Pancreas (tissue), 10 donors: ENCODE measurements around the gene NFIX. TPM values are rescaled to one million over a fixed set of nuclear protein-coding genes. Genes with fewer than 3 reads are reported as not detected.

Source experiments
- ATAC-seq, 4 donors: fragments of 200-7000 bp; cut with Tn5 transposase; one replicate each; pipeline versions ENCODE4 v1.8.0 to v1.9.1; 2020; ENCODE audit warnings: mild to moderate bottlenecking in 4 of 4, moderate library complexity in 4 of 4
- DNase-seq, 6 donors: peaks; one replicate each; pipeline ENCODE4 v3.0.0-alpha.2; 2020
- FAIRE-seq: peaks from 2 replicates; lab custom pipeline; 2012; peaks lifted over from hg19 to GRCh38; lab: Jason Lieb, UNC
- H3K27ac ChIP-seq, 4 donors: fragments of 200-600 bp; sonication (generic); 1 replicate in 3 of 4; 2 replicates in 1 of 4; pipeline versions ENCODE4 v1.5.0 to v1.8.0; 2020
- H3K27me3 ChIP-seq, 4 donors: fragments of 200-600 bp; one replicate each; pipeline ENCODE4 v1.8.0; 2021
- H3K36me3 ChIP-seq, 3 donors: fragments of 200-600 bp; sonication (generic) in 1 of 3; one replicate each; pipeline versions ENCODE4 v1.5.0 to v1.8.0; 2020 to 2021
- H3K4me1 ChIP-seq, 3 donors: fragments of 200-600 bp; one replicate each; pipeline ENCODE4 v1.8.0; 2021
- H3K4me3 ChIP-seq, 4 donors: fragments of 200-600 bp; sonication (generic) in 2 of 4; one replicate each; pipeline versions ENCODE4 v1.5.0 to v1.8.0; 2020 to 2021
- H3K9me3 ChIP-seq, 4 donors: fragments of 200-600 bp; one replicate each; pipeline ENCODE4 v1.8.0; 2021
- CTCF ChIP-seq, 4 donors: fragments of 200-600 bp; sonication (generic) in 3 of 4; IDR thresholded peaks; one replicate each; pipeline versions ENCODE4 v1.5.0 to v1.8.0; 2021; ENCODE audit warnings: antibody characterized with exemption in 4 of 4
- WGBS, 2 donors: extraction: QIAGEN DNeasy Blood & Tissue Kit; methylation state at CpG; one replicate each; pipeline ENCODE4 v1.1.7; 2013; 5-methylcytosine and 5-hydroxymethylcytosine counted together
- intact Hi-C, 3 donors: fragments of 100-400 bp; cut with DNase I; formaldehyde crosslinking; loops; one replicate each; pipeline versions ENCODE4 v1.11.1 to v1.14.2; 2022
- polyA plus RNA-seq, 2 donors: library from polyadenylated mRNA; stranded (reverse); fragments of 200-250 nt; gene quantifications; one replicate each; pipeline ENCODE4 v1.2.3, GENCODE V29; 2013
- total RNA-seq, 6 donors: library from RNA; stranded (reverse); fragmentation: NEBNext Ultra II Directional in 4 of 6; extraction: Animal tissue kit (Norgen Biotek cat#: 25700) in 4 of 6; gene quantifications; one replicate each; pipeline versions ENCODE4 v1.2.1 to v1.2.4, GENCODE V29; 2021 to 2023
- donor health status: healthy with polysubstance abuse.
- donor health status: DM: no; HTN: no; CAD: no; lungs with moderate emphysema.
- donor health status: DM: no; HTN: no; CAD: no.
- donor health status: control.
- donor health status: control.
- donor health status: Bipolar disorder and iron deficiency.
- donor health status: DM: yes; HTN: yes; CAD: no.
- donor health status: DM: no; HTN: no; CAD: no.
- donor health status: DM: no; HTN: no; CAD: no.
- donor health status: DM: yes; HTN: yes; CAD: no.

NFIX gene
- total and polyA plus RNA-seq, 8 donors, result 8.3 to 45.1 (median 32.7) TPM

- DNase-seq (no peak), FAIRE-seq (no peak), ATAC-seq (no peak)
- intact Hi-C loops, result loop anchor here in 2 of 3 donors (5.0 kb wide), 1 partner anchor 113 kb away; no protein-coding TSS in a partner anchor
- WGBS, 2 donors, result 93 to 96% methylated on average over 10 of the region's 10 CpGs
- Histone ChIP-seq H3K9me3 (no peaks in the 10 kb centered on the region), H3K4me1 (no peaks in the 10 kb centered on the region), H3K36me3 (peaks cover 0 to 10% (median 0%) of the 10 kb centered on the region in 3 donors), H3K27ac (no peak overlapping the region), H3K27me3 (no peaks in the 10 kb centered on the region), H3K4me3 (no peak overlapping the region)
- no peak for TF ChIP-seq CTCF (IDR thresholded peaks at IDR 0.05)
Measured at GRCh38 chr19:13090511-13091231, 95.4 kb downstream of the NFIX start.

GRCh38 chr19:13091400-13092157 is 96.3 kb downstream of the NFIX start:
- Histone ChIP-seq H3K27ac (peak overlapping the region in 1 of 4 donors; percentile 17), H3K36me3 (peaks cover 0 to 10% (median 0%) of the 10 kb centered on the region in 3 donors), H3K9me3 (no peaks in the 10 kb centered on the region), H3K4me3 (no peak overlapping the region), H3K27me3 (no peaks in the 10 kb centered on the region), H3K4me1 (no peaks in the 10 kb centered on the region)
- peak in 3 of 4 donors; percentile 15 to 45 (median 23) for ATAC-seq
- TF ChIP-seq CTCF (IDR thresholded peaks at IDR 0.05), result no peak
- WGBS, 2 donors, result 78 to 80% methylated on average over 20 to 25 of the region's 25 CpGs
- no peak for FAIRE-seq
- intact Hi-C loops, result loop anchor here in 2 of 3 donors (5.0 kb wide), 1 partner anchor 114 kb away; no protein-coding TSS in a partner anchor
- no peak for DNase-seq

GRCh38 chr19:13092158-13092543 is 96.9 kb downstream of the NFIX start:
- Histone ChIP-seq H3K27me3 (no peaks in the 10 kb centered on the region), H3K36me3 (peaks cover 0 to 10% (median 0%) of the 10 kb centered on the region in 3 donors), H3K4me3 (no peak overlapping the region), H3K27ac (peak overlapping the region in 2 of 4 donors; percentile 16 to 17), H3K9me3 (no peaks in the 10 kb centered on the region), H3K4me1 (no peaks in the 10 kb centered on the region)
- TF ChIP-seq CTCF (IDR thresholded peaks at IDR 0.05), result no peak
- FAIRE-seq, result no peak
- 90 to 94% methylated on average over 2 of the region's 2 CpGs for WGBS, 2 donors
- intact Hi-C loops, result loop anchor here in 2 of 3 donors (5.0 kb wide), 1 partner anchor 115 kb away; no protein-coding TSS in a partner anchor
- ATAC-seq, result no peak
- no peak for DNase-seq

GRCh38 chr19:13092606-13093235 is 97.4 kb downstream of the NFIX start:
- 74 to 76% methylated on average over 11 to 14 of the region's 14 CpGs for WGBS, 2 donors
- no peak for DNase-seq
- no peaks in the 10 kb centered on the region for H3K27me3 ChIP-seq
- no peak overlapping the region for H3K4me3 ChIP-seq
- peaks cover 0 to 10% (median 0%) of the 10 kb centered on the region in 3 donors for H3K36me3 ChIP-seq
- H3K9me3 ChIP-seq, result no peaks in the 10 kb centered on the region
- H3K4me1 ChIP-seq, result no peaks in the 10 kb centered on the region
- FAIRE-seq, result no peak
- TF ChIP-seq CTCF (IDR thresholded peaks at IDR 0.05), result no peak
- intact Hi-C loops, result loop anchor here in 2 of 3 donors (5.0 kb wide), 1 partner anchor 115 kb away; no protein-coding TSS in a partner anchor
- peak overlapping the region in 2 of 4 donors; percentile 16 to 23 for H3K27ac ChIP-seq
- no peak for ATAC-seq
